ENCODE data around the gene RBSN.

RBSN gene

GRCh38 chr3:15102256-15102655, 3.3 kb upstream of the RBSN start:
- no peak for FAIRE-seq
- no peak for DNase-seq (ENCODE audit: insufficient read length, low spot score)

DNA sequence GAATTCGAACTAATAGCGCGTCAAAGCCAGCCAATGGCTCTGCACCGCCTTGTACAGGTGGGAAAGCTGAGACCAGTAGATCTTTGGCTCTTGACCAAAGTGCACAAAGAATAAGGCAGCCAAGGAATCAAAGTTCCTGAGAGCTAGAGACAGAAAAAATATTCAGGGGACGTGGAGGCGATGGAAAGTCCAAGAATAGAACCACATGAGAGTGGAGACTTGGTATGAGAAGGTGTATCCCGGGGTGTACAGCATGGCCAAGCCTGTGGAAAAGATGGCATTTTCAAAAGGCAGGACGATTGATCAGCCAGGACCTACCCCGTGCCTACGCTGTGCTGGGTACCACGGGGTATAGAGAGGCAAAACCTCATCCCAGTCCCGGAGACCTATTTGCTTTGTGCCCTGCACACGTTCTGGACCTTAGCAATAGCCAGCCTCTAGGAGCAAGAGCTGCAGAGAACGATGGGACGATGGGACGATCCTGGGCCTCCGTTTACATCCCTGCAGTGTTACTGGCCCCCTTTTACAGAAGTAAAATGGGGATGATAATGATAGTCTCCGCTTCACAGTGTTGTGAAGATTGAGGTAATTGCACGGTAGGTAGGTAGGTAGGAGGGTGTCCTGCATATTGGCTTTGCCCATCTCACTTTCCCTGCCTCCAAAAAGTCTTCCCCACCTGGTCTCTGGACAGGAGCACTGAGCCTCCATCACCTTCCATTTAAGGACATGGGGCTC, 583 bp upstream of the RBSN start:
- DNase-seq (ENCODE audit: insufficient read length, low spot score) = no peak
- no peak for FAIRE-seq

DNA sequence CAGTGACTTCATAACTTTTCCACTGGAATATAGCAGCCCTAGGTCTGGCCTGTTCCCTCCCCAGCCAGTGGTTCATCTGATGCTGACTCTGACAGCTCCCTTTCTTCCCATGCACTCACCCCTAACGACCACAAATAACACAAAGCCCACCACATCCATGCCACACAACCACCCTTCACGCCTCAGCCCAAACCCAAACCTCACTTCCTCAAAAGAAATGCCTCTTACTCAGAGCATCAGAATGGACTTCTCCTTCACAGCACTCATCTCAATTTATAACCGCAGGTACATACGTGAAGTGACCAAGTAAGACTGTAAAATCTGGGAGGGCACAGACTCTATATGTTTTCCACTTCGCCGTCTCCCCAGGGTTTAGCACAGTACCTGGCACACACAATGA, 1.1 kb downstream of the RBSN start:
- FAIRE-seq = no peak
- DNase-seq (ENCODE audit: insufficient read length, low spot score) = no peak

- FAIRE-seq = no peak
- DNase-seq (ENCODE audit: insufficient read length, low spot score) = no peak
Measured at GRCh38 chr3:15096046-15096445, 2.9 kb downstream of the RBSN start.

DNA sequence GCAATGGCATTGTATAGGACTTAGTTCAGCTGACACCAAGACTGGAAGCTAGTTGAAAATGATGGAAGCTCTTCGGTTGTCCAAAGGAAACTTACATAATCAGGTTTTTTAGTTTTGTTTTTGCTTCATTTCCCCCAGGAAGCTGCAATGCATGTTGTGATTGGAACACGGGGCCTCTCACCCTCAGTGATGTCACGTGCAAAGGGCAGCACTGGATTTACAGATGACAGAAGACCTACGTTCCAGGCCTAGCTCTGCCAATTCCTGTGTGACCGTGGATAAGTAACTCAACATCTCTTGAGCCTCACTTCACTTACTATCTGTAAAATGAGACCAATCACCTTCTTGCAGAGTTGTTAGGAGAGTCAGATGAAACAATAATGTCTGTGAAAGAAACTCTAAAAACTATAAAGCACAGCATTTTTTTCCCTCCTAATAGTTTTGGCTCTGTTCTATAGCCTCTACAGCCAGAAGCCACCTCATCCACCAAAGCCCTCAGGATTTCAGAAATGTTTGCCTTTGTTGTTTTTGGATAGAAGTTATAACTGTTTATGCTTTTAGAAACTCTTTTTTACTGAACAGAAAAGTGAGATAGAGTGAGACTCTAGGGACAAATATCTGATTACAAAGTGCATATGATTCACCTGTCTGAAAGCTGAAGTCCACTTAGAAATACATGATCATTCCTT, 4.6 kb downstream of the RBSN start:
- no peak for FAIRE-seq
- no peak for DNase-seq (ENCODE audit: insufficient read length, low spot score)

DNA sequence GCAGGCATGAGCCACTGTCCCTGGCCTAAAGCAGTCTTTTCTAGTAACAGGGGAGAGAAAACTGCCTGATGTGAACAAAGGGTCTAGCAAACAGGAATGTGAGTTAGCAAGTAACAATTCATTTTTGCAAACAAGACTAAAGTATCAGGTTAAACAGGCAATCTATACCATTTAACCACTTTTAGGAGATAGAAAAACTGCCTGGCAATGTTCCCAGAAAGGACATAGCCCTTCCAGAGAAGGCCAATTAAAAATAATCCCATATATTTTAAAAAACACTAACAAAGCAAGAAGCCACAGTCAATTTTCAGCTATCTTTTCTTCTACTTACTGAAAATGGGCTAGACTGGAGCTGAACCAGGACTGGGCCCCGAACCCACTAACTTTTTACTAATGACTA, 6.3 kb downstream of the RBSN start:
- DNase-seq (ENCODE audit: insufficient read length, low spot score) (no peak), FAIRE-seq (no peak)

DNA sequence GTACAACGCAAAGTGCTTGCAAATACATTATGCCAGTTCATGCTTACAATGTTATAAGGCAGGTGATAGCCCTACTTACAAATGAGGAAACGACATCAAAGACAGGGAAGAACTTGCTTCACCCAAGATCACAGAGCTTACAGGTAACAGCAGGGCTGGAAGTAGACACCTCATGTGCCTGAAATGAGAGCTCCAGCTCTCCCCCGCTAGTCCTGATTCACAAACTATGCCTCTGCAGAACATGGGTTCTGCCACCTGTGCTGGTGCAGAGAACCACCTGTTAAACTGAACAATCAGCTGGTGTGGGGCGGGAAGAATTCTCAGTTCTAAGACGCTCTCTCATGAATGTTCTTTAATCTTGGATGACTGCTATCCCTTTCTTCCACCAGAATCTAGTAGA, 7.4 kb downstream of the RBSN start:
- FAIRE-seq (no peak), DNase-seq (ENCODE audit: insufficient read length, low spot score) (no peak)

DNA sequence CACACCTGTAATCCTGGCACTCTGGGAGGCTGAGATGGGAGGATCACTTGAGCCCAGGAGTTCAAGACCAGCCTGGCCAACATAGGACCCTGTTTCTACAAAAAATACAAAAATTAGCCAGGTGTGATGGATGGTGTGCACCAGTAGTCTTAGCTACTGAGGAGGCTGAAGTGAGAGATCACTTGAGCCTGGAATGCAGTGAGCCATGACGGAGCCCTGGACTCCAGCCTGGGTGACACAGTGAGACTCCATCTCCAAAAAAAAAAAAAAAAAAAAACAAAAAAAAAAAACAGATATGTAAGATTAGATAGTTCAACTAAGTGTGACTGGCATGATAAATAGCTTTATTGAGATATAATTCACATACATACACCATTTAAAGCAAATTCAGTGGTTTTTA, 9.7 kb downstream of the RBSN start:
- no peak for DNase-seq (ENCODE audit: insufficient read length, low spot score)
- no peak for FAIRE-seq

GRCh38 chr3:15086699-15087098, 12.2 kb downstream of the RBSN start:
- DNase-seq (ENCODE audit: insufficient read length, low spot score) (no peak), FAIRE-seq (no peak)

GRCh38 chr3:15086263-15086662, 12.7 kb downstream of the RBSN start:
- no peak for FAIRE-seq
- no peak for DNase-seq (ENCODE audit: insufficient read length, low spot score)

- no peak for FAIRE-seq
- no peak for DNase-seq (ENCODE audit: insufficient read length, low spot score)
Measured at GRCh38 chr3:15083252-15083651, 15.7 kb downstream of the RBSN start.

- FAIRE-seq (no peak), DNase-seq (ENCODE audit: insufficient read length, low spot score) (no peak)
Measured at GRCh38 chr3:15081960-15082664, 16.8 kb downstream of the RBSN start.

GRCh38 chr3:15079091-15079490, 19.9 kb downstream of the RBSN start:
- DNase-seq (ENCODE audit: insufficient read length, low spot score) = no peak
- no peak for FAIRE-seq

DNA sequence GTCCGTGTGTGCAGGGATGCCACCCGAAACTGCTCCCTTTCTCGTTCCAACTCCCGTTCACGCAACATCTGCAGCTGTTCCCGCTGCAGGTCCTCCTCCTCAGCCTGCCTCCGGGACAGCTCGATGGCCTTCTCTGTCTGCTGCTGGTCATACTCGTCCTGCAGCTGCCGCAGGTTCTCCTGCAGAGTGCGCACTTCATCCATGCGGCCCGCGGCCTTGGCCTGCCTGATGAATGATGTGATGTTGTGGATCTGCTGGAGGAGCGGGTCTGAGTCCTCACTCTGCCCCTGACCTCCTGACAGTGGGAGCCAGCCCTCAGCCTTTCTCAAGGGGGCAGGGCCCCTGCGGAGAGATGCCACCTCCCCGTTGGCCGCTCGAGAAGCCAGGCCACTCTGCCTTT, 24.4 kb downstream of the RBSN start:
- FAIRE-seq (no peak), DNase-seq (ENCODE audit: insufficient read length, low spot score) (no peak)

DNA sequence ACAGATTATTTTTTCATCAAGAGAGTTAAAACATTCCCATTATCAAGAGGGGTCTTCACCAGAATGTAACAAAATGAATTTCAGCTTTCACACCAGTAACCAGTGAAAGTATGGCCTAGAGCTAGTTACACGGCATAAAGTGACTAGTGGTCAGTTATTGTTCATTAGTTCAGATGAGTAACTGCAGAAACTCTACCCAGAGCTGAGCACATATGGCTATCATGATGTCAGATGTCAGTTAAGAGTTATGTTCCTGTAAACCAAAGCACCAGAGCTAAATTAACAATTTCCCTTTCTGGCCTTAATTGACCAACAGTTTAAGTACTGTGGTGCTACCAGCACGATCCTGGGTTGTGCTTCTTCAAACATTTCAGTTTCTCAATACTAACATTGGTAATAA, 27.2 kb downstream of the RBSN start:
- FAIRE-seq = no peak
- no peak for DNase-seq (ENCODE audit: insufficient read length, low spot score)

GRCh38 chr3:15069441-15069840, 29.5 kb downstream of the RBSN start:
- DNase-seq (ENCODE audit: insufficient read length, low spot score) (no peak), FAIRE-seq (no peak)

- FAIRE-seq (no peak), DNase-seq (ENCODE audit: insufficient read length, low spot score) (no peak)
Measured at GRCh38 chr3:15066467-15066866, 32.5 kb downstream of the RBSN start.

GRCh38 chr3:15065550-15066007, 33.4 kb downstream of the RBSN start:
- FAIRE-seq (no peak), DNase-seq (ENCODE audit: insufficient read length, low spot score) (no peak)

GRCh38 chr3:15064835-15065549, 34.0 kb downstream of the RBSN start, which contains the start of gene MRPS25:
Gene MRPS25, minus strand, starts transcription at chr3:15065315. Its CDS starts 121 bp downstream, at chr3:15065194.
- FAIRE-seq = no peak
- peak; percentile 96 for DNase-seq (ENCODE audit: insufficient read length, low spot score)

DNA sequence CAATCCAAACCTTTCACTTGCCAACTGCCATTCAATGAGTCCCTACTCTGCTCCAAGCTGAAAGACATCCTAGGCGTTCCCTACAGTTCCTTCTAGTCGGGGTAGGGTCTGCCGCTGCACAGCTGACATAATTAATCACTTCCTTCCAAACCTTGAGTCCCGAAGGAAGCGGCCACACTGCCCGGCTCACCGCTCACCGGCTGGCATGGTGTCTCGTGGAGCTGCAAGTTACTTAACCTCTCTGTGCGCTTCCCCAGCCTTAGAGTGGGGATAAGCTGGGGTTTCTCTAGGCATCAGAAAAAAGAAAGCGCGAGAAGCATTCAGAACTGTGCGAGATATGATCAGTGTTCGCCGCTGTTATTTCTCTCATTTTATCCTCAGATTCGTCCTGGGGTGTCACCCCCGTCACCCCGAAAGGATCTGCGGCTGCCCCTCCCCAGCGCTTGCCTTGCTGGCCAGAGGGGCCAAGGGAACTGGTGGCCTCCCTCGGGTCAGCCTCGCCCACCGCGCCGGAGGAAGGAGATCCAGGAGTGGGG, 34.6 kb downstream of the RBSN start:
- DNase-seq (ENCODE audit: insufficient read length, low spot score) (no peak), FAIRE-seq (no peak)
